ENCODE measurements around the gene STAC.

DNA sequence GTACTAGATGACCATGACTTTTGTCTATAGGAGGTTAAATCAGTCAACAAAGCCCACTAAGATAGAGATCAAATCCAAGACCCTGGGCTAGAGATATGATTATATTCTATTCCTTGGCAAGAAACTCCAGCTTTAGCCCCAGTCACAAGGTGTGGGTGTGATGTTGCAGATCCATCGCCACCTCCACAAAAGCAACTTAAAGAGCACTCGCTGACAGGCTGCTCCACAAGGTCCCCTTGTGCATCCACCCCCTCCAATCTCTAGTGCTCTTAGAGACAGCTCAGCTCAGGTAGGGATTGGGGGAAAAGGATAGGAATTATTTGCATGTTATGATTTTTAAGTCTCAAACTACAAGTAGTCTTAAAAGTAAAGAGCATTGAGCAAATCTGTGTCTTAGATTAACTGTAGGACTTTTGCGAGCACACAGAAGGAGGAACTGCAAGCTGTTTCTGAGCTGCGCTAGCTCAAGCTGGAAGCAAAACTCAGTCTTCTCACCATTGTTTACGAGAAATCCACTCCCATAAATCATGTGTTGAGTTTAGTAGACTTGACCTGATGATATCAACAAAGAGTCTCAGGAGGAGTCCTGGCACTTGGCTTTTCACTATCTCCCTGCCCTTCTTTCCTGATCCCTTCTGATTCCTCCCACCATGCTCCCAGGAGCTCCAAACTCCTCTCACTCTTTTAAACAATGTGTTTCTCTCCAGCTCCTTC is 177.6 kb downstream of the STAC start:
- TF ChIP-seq CTCF (conservative IDR thresholded peaks at IDR 0.05; ENCODE audit: low read depth, low read length), result no peak
- TF ChIP-seq EZH2phosphoT487 (IDR thresholded peaks at IDR 0.05; ENCODE audit: borderline replicate concordance, low read length), result no peak
- TF ChIP-seq EZH2 (IDR thresholded peaks at IDR 0.05; ENCODE audit: low read length, unreplicated experiment), result no peak
